IMR-90 (cell line): ENCODE results near the gene RAPGEF1. TPM values are rescaled to one million over a fixed set of nuclear protein-coding genes. Genes with fewer than 3 reads are reported as not detected.

Source experiments
- ATAC-seq: fragments of 200-7000 bp; cut with Tn5 transposase; 2 replicates; pipeline ENCODE4 v1.9.1; 2020; ENCODE audit warnings: low read depth, mild to moderate bottlenecking, moderate library complexity
- BruUV-seq: library from RNA; stranded (reverse); fragments of 400-500 nt; replicated peaks from 2 replicates; lab custom pipeline; 2021; lab: Mats Ljungman, UMichigan
- CTCF ChIA-PET: fragments of 300-600 bp; formaldehyde crosslinking; extraction: SDS; loops from one replicate; lab custom pipeline; 2021; ENCODE audit warnings: antibody characterized with exemption; lab: Yijun Ruan, JAX
- POLR2A ChIA-PET: fragments of 300-600 bp; sonication (Branson Sonifier 250); formaldehyde crosslinking; loops from one replicate; lab custom pipeline; 2022; ENCODE audit warnings: antibody characterized with exemption; ENCODE audit not compliant: unreplicated experiment; lab: Charles Lee
- DNase-seq: peaks from one replicate; pipeline ENCODE4 v3.0.0; 2013
- H2AFZ ChIP-seq: replicated peaks from 2 replicates; pipeline ENCODE3; 2013; ENCODE audit warnings: low read length, mild to moderate bottlenecking; ENCODE audit not compliant: poor library complexity
- H2AK5ac ChIP-seq: 2 replicates; pipeline ENCODE4 v1.6.1; 2013; ENCODE audit warnings: low read depth, low read length, inconsistent platforms
- H2AK9ac ChIP-seq: replicated peaks from 2 replicates; pipeline ENCODE3; 2013; ENCODE audit warnings: mild to moderate bottlenecking, low read depth, low read length, moderate library complexity; ENCODE audit not compliant: poor library complexity
- H2BK120ac ChIP-seq: 2 replicates; pipeline ENCODE4 v1.6.1; 2013; ENCODE audit warnings: low read depth, low read length, inconsistent platforms
- H2BK15ac ChIP-seq: 3 replicates; pipeline ENCODE4 v1.6.1; 2013; ENCODE audit warnings: low read depth, low read length, inconsistent platforms
- H2BK20ac ChIP-seq: 2 replicates; pipeline ENCODE4 v1.6.1; 2013; ENCODE audit warnings: low read depth, mild to moderate bottlenecking, inconsistent platforms, low read length, moderate library complexity
- H2BK5ac ChIP-seq: 2 replicates; pipeline ENCODE4 v1.6.1; 2013; ENCODE audit warnings: mild to moderate bottlenecking, low read depth, low read length, inconsistent platforms; ENCODE audit not compliant: poor library complexity, severe bottlenecking
- H3K14ac ChIP-seq: replicated peaks from 2 replicates; pipeline ENCODE4 v1.6.1; 2013; ENCODE audit warnings: low read depth, low read length, inconsistent platforms
- H3K18ac ChIP-seq: 2 replicates; pipeline ENCODE4 v1.6.1; 2013; ENCODE audit warnings: low read depth, low read length, control low read depth
- H3K23ac ChIP-seq: 2 replicates; pipeline ENCODE4 v1.6.1; 2013; ENCODE audit warnings: low read depth, low read length, inconsistent platforms
- H3K27ac ChIP-seq: 2 replicates; pipeline ENCODE4 v1.5.1; 2013; ENCODE audit warnings: mild to moderate bottlenecking, control low read depth, low read length; ENCODE audit not compliant: insufficient read depth
- H3K27me3 ChIP-seq: 2 replicates; pipeline ENCODE4 v1.6.1; 2013; ENCODE audit warnings: low read length; ENCODE audit not compliant: control insufficient read depth, insufficient read depth
- H3K36me3 ChIP-seq: 2 replicates; pipeline ENCODE4 v1.6.1; 2013; ENCODE audit warnings: low read length, mixed read lengths; ENCODE audit not compliant: control insufficient read depth, insufficient read depth
- H3K4ac ChIP-seq: 2 replicates; pipeline ENCODE4 v1.6.1; 2013; ENCODE audit warnings: low read depth, low read length, inconsistent platforms
- H3K4me1 ChIP-seq: 2 replicates; pipeline ENCODE4 v1.6.1; 2013; ENCODE audit warnings: low read length, mixed read lengths; ENCODE audit not compliant: control insufficient read depth, insufficient read depth
- H3K4me2 ChIP-seq: 2 replicates; pipeline ENCODE4 v1.6.1; 2013; ENCODE audit warnings: low read depth, mild to moderate bottlenecking, control low read depth, low read length, moderate library complexity
- H3K4me3 ChIP-seq: 2 replicates; pipeline ENCODE4 v1.5.1; 2013; ENCODE audit warnings: low read depth, mild to moderate bottlenecking, control low read depth, low read length, moderate library complexity; ENCODE audit not compliant: insufficient read depth
- H3K56ac ChIP-seq: 2 replicates; pipeline ENCODE4 v1.6.1; 2013; ENCODE audit warnings: low read length, inconsistent platforms; ENCODE audit not compliant: insufficient read depth; ENCODE audit errors: extremely low read depth
- H3K79me1 ChIP-seq, 2 experiments: 2 replicates each; pipeline ENCODE4 v1.6.1; 2013; ENCODE audit warnings: low read length in 2 of 2, inconsistent platforms in 1 of 2, low read depth in 1 of 2
- H3K9ac ChIP-seq: 2 replicates; pipeline ENCODE4 v1.6.1; 2013; ENCODE audit warnings: low read depth, low read length, control low read depth
- H3K9me1 ChIP-seq: 2 replicates; pipeline ENCODE4 v1.6.1; 2013; ENCODE audit warnings: low read length, inconsistent platforms; ENCODE audit not compliant: insufficient read depth
- H3K9me3 ChIP-seq: 2 replicates; pipeline ENCODE4 v1.6.1; 2013; ENCODE audit warnings: low read length; ENCODE audit not compliant: control insufficient read depth, insufficient read depth
- H4K20me1 ChIP-seq: 2 replicates; pipeline ENCODE4 v1.6.1; 2013; ENCODE audit warnings: low read length, inconsistent platforms; ENCODE audit not compliant: insufficient read depth
- H4K5ac ChIP-seq: 2 replicates; pipeline ENCODE4 v1.6.1; 2013; ENCODE audit warnings: mild to moderate bottlenecking, low read depth, low read length, control low read depth
- H4K8ac ChIP-seq, 2 experiments: 2 replicates each; pipeline ENCODE4 v1.6.1; 2013; ENCODE audit warnings: low read depth in 2 of 2, low read length in 2 of 2, control low read depth in 1 of 2, inconsistent platforms in 1 of 2
- H4K91ac ChIP-seq: 2 replicates; pipeline ENCODE4 v1.6.1; 2013; ENCODE audit warnings: low read depth, low read length, inconsistent platforms; ENCODE audit not compliant: insufficient read depth
- BHLHE40 ChIP-seq: fragments of 150-350 bp; IDR thresholded peaks from 2 replicates; pipeline ENCODE4 v1.6.1; 2016; ENCODE audit warnings: mild to moderate bottlenecking, low read depth, low read length
- CEBPB ChIP-seq: IDR thresholded peaks from 2 replicates; pipeline ENCODE4 v1.6.1; 2012; ENCODE audit warnings: low read depth, low read length, improper control_type of control experiment
- CHD1 ChIP-seq: IDR thresholded peaks from 2 replicates; pipeline ENCODE4 v1.6.1; 2012; ENCODE audit warnings: low read depth, low read length, improper control_type of control experiment
- FOS ChIP-seq: fragments of 150-350 bp; IDR thresholded peaks from 2 replicates; pipeline ENCODE4 v1.6.1; 2016; ENCODE audit warnings: low read depth, low read length
- MAFK ChIP-seq: IDR thresholded peaks from 2 replicates; pipeline ENCODE4 v1.6.1; 2012; ENCODE audit warnings: low read depth, low read length, improper control_type of control experiment
- MAZ ChIP-seq: IDR thresholded peaks from 2 replicates; pipeline ENCODE4 v1.6.1; 2012; ENCODE audit warnings: low read depth, mild to moderate bottlenecking, low read length, improper control_type of control experiment, moderate library complexity, borderline replicate concordance
- MXI1 ChIP-seq: IDR thresholded peaks from 2 replicates; pipeline ENCODE4 v1.6.1; 2012; ENCODE audit warnings: low read depth, mild to moderate bottlenecking, low read length, moderate library complexity, borderline replicate concordance
- RAD21 ChIP-seq: IDR thresholded peaks from 2 replicates; pipeline ENCODE4 v1.6.1; 2012; ENCODE audit warnings: low read length, improper control_type of control experiment
- RCOR1 ChIP-seq: IDR thresholded peaks from 2 replicates; pipeline ENCODE4 v1.6.1; 2012; ENCODE audit warnings: mild to moderate bottlenecking, low read length, improper control_type of control experiment; ENCODE audit not compliant: insufficient replicate concordance
- RFX5 ChIP-seq: IDR thresholded peaks from 2 replicates; pipeline ENCODE4 v1.8.0; 2012; ENCODE audit warnings: low read depth, mild to moderate bottlenecking, low read length, moderate library complexity
- SMC3 ChIP-seq: fragments of 150-350 bp; IDR thresholded peaks from 2 replicates; pipeline ENCODE4 v1.6.1; 2016; ENCODE audit warnings: low read depth, mild to moderate bottlenecking, antibody characterized with exemption, low read length, moderate library complexity
- WGBS, 2 experiments: methylation state at CpG; one replicate each; pipeline versions ENCODE4 v1.1.5 to v1.1.7; 2013; ENCODE audit warnings: missing lambda C conversion rate in 2 of 2; ENCODE audit not compliant: insufficient read length in 1 of 2; ENCODE audit errors: extremely low coverage in 2 of 2; 5-methylcytosine and 5-hydroxymethylcytosine counted together
- dilution Hi-C: fragments of 300-500 bp; cut with HindIII; formaldehyde crosslinking; loops from one replicate; pipeline ENCODE4 v1.14.3; 2018; ENCODE audit warnings: low sequenced_read_pairs; ENCODE audit not compliant: unreplicated experiment
- in situ Hi-C: fragments of 300-500 bp; cut with MboI; formaldehyde crosslinking; loops from 3 replicates; pipeline ENCODE4 v1.14.3; 2019; ENCODE audit warnings: low sequenced_read_pairs, inconsistent platforms, mixed read lengths
- intact Hi-C: fragments of 100-400 bp; cut with micrococcal nuclease; formaldehyde crosslinking; loops from 2 replicates; pipeline ENCODE4 v1.10.0; 2022
- polyA plus RNA-seq, 3 experiments: library from polyadenylated mRNA; depleted of rRNA; stranded (reverse); fragments of >200 nt; gene quantifications; 2 replicates each; pipeline ENCODE4 v1.2.3, GENCODE V29; 2012; ENCODE audit warnings: low replicate concordance in 1 of 3
- total RNA-seq: library from RNA; depleted of rRNA; stranded (reverse); fragments of >200 nt; gene quantifications from 2 replicates; pipeline ENCODE4 v1.2.3, GENCODE V29; 2012
- TF ChIP-seq, protein P1 (sequence below): conservative IDR thresholded peaks from 2 replicates; pipeline ENCODE4 v1.5.1; 2012; ENCODE audit warnings: mild to moderate bottlenecking, low read depth, low read length, improper control_type of control experiment
- TF ChIP-seq, protein P2 (sequence below): fragments of 150-350 bp; IDR thresholded peaks from 2 replicates; pipeline ENCODE4 v1.6.1; 2017; ENCODE audit warnings: mild to moderate bottlenecking, antibody characterized with exemption, low read length, low read depth

The RAPGEF1 gene
- total and polyA plus RNA-seq, 2 of the 4 experiments (the other 2 are of a cell fraction) = 13.1 to 22.3 TPM

DNA sequence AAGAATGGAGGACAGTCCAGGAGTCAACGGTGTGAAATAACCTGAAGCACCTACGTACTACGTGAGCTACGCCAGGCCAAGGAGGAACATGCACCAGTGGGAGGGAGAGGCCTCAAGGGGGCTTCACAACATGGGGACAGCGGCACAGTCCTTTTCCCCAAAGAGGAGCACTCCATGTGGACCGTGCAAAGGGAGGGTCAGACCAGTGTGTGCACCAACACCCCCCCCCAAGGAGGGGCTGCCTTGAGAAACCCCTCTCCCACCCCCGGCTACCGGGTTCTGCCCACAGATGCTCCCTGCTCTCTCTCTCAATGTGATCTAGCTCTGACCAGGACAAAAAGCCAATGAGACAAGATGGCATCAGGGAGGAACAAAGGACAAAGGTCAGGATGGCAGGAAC, 126.0 kb downstream of the RAPGEF1 start:
- Histone ChIP-seq H4K91ac (no peak overlapping the region), H2AFZ (no peak overlapping the region), H3K18ac (no peak overlapping the region), H3K4ac (no peak overlapping the region), H2AK5ac (no peak overlapping the region), H3K36me3 (peaks cover 11% of the 10 kb centered on the region), H3K27ac (no peak overlapping the region), H3K9ac (no peak overlapping the region), H4K5ac (no peak overlapping the region), H3K79me1 (peaks cover 0 to 5% of the 10 kb centered on the region in 2 experiments; a peak in 1 of 4 replicates), H3K27me3 (no peaks in the 10 kb centered on the region), H3K9me3 (no peaks in the 10 kb centered on the region), H3K4me1 (peaks cover 17% of the 10 kb centered on the region), H3K23ac (no peak overlapping the region), H2BK15ac (no peak overlapping the region), H2BK20ac (no peak overlapping the region), H3K56ac (no peak overlapping the region), H3K14ac (no peak overlapping the region), H2BK120ac (no peak overlapping the region), H2BK5ac (no peak overlapping the region), H3K4me3 (no peak overlapping the region), H2AK9ac (no peak overlapping the region), H3K4me2 (no peak overlapping the region), H4K8ac (no peak overlapping the region), H4K20me1 (peaks cover 8% of the 10 kb centered on the region), H3K9me1 (peaks cover 28% of the 10 kb centered on the region)
- intact Hi-C loops = no loop called here
- TF ChIP-seq RFX5 = no peak
- no peak for TF ChIP-seq RCOR1
- no peak for TF ChIP-seq CHD1
- no peak for TF ChIP-seq MAZ
- no peak for TF ChIP-seq RAD21
- TF ChIP-seq CEBPB = no peak
- TF ChIP-seq, protein P1, sequence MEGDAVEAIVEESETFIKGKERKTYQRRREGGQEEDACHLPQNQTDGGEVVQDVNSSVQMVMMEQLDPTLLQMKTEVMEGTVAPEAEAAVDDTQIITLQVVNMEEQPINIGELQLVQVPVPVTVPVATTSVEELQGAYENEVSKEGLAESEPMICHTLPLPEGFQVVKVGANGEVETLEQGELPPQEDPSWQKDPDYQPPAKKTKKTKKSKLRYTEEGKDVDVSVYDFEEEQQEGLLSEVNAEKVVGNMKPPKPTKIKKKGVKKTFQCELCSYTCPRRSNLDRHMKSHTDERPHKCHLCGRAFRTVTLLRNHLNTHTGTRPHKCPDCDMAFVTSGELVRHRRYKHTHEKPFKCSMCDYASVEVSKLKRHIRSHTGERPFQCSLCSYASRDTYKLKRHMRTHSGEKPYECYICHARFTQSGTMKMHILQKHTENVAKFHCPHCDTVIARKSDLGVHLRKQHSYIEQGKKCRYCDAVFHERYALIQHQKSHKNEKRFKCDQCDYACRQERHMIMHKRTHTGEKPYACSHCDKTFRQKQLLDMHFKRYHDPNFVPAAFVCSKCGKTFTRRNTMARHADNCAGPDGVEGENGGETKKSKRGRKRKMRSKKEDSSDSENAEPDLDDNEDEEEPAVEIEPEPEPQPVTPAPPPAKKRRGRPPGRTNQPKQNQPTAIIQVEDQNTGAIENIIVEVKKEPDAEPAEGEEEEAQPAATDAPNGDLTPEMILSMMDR = no peak
- TF ChIP-seq, protein P2, sequence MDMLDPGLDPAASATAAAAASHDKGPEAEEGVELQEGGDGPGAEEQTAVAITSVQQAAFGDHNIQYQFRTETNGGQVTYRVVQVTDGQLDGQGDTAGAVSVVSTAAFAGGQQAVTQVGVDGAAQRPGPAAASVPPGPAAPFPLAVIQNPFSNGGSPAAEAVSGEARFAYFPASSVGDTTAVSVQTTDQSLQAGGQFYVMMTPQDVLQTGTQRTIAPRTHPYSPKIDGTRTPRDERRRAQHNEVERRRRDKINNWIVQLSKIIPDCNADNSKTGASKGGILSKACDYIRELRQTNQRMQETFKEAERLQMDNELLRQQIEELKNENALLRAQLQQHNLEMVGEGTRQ = no peak
- no peak for TF ChIP-seq MXI1
- no peak for TF ChIP-seq SMC3
- no peak for TF ChIP-seq FOS
- no peak for TF ChIP-seq BHLHE40
- TF ChIP-seq MAFK = no peak
- ChIA-PET POLR2A (no interaction called here), CTCF (interaction anchor here (0.7 kb wide), 1 partner anchor 130 kb away, joined by 4 read pairs; no protein-coding TSS in a partner anchor)
- DNase-seq = no peak
- ATAC-seq = no peak
- in situ Hi-C loops = no loop called here
- dilution Hi-C loops = no loop called here
- no TSS peak for BruUV-seq
- whole genome bisulfite sequencing, 2 experiments = 90% methylated on average over 2 of the region's 8 CpGs; no CpG with 5 or more reads in 1 of the 2 experiments
